HepG2 (cell line): Measurements from ENCODE around the gene AGFG1.

ENCODE experiments used
- CEBPB ChIP-seq: IDR thresholded peaks from 2 replicates; pipeline ENCODE4 v1.6.1; 2011; ENCODE audit warnings: low read depth, low read length, improper control_type of control experiment, borderline replicate concordance
- EZH2 ChIP-seq: conservative IDR thresholded peaks from 2 replicates; pipeline ENCODE4 v1.6.1; 2012; ENCODE audit warnings: mild to moderate bottlenecking, low read depth, low read length, moderate library complexity
- HIVEP1 ChIP-seq: sonication (generic); formaldehyde crosslinking; IDR thresholded peaks from 2 replicates; pipeline ENCODE4 v1.4.0; 2020; ENCODE audit warnings: mild to moderate bottlenecking, missing genetic modification reagents
- NFIC ChIP-seq: IDR thresholded peaks from 2 replicates; pipeline ENCODE4 v1.6.1; 2012; ENCODE audit warnings: mild to moderate bottlenecking, low read length, inconsistent platforms
- RFX5 ChIP-seq: IDR thresholded peaks from 2 replicates; pipeline ENCODE4 v1.6.1; 2011; ENCODE audit warnings: low read depth, low read length, improper control_type of control experiment
- SETDB1 ChIP-seq: sonication (generic); formaldehyde crosslinking; IDR thresholded peaks from 2 replicates; pipeline ENCODE4 v1.5.1; 2020; ENCODE audit warnings: missing genetic modification reagents, mild to moderate bottlenecking, borderline replicate concordance
- ZFX ChIP-seq: sonication (generic); formaldehyde crosslinking; IDR thresholded peaks from 2 replicates; pipeline ENCODE4 v1.4.0; 2020; ENCODE audit warnings: mild to moderate bottlenecking, low read depth, missing genetic modification reagents, moderate library complexity
- TF ChIP-seq, protein P1 (sequence below): sonication (generic); formaldehyde crosslinking; IDR thresholded peaks from 2 replicates; pipeline ENCODE4 v1.5.0; 2020; ENCODE audit warnings: mild to moderate bottlenecking, missing genetic modification reagents, moderate library complexity

DNA sequence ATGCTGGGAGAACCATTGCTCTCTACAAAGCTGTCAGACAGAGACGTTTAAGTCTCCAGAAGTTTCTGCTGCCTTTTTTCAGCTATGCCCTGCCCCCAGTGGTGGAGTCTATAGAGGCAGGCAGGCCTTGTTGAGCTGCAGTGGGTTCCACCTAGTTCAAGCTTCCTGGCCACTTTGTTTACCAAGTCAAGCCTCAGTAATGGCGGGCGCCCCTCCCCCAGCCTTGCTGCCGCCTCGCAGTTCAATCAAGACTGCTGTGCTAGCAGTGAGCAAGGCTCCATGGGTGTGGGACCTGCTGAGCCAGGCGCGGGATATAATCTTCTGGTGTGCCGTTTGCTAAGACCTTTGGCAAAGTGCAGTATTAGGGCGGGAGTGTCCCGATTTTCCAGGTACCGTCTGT lies 74.0 kb downstream of the AGFG1 start:
- TF ChIP-seq RFX5 (no peak), HIVEP1 (CRISPR knock-in tag) (no peak), NFIC (no peak), EZH2 (no peak), CEBPB (no peak), SETDB1 (CRISPR knock-in tag) (no peak), ZFX (CRISPR knock-in tag) (no peak)
- TF ChIP-seq, protein P1, sequence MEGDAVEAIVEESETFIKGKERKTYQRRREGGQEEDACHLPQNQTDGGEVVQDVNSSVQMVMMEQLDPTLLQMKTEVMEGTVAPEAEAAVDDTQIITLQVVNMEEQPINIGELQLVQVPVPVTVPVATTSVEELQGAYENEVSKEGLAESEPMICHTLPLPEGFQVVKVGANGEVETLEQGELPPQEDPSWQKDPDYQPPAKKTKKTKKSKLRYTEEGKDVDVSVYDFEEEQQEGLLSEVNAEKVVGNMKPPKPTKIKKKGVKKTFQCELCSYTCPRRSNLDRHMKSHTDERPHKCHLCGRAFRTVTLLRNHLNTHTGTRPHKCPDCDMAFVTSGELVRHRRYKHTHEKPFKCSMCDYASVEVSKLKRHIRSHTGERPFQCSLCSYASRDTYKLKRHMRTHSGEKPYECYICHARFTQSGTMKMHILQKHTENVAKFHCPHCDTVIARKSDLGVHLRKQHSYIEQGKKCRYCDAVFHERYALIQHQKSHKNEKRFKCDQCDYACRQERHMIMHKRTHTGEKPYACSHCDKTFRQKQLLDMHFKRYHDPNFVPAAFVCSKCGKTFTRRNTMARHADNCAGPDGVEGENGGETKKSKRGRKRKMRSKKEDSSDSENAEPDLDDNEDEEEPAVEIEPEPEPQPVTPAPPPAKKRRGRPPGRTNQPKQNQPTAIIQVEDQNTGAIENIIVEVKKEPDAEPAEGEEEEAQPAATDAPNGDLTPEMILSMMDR, result no peak
